Endothelial cell of umbilical vein (primary cell): ENCODE results near the gene UBAP2L. TPM values are rescaled to one million over a fixed set of nuclear protein-coding genes. Genes with fewer than 3 reads are reported as not detected.

ENCODE experiments used
- BruUV-seq: library from RNA; stranded (reverse); fragments of 400-500 nt; replicated peaks from 2 replicates; lab custom pipeline; 2021; lab: Mats Ljungman, UMichigan
- CTCF ChIA-PET: fragments of 300-600, 350-600 bp; sonication (Branson Sonifier 250); formaldehyde crosslinking; loops from one replicate; lab custom pipeline; 2021; ENCODE audit warnings: antibody characterized with exemption, inconsistent platforms; lab: Charles Lee
- POLR2A ChIA-PET: fragments of 300-600, 350-600 bp; sonication (Branson Sonifier 250); formaldehyde crosslinking; loops from one replicate; lab custom pipeline; 2021; ENCODE audit warnings: antibody characterized with exemption, inconsistent platforms; lab: Charles Lee
- DNase-seq: peaks from one replicate; pipeline ENCODE4 v3.0.0-alpha.2; 2011; ENCODE audit warnings: low read depth, low spot score
- FAIRE-seq: peaks from 2 replicates; lab custom pipeline; 2011; peaks lifted over from hg19 to GRCh38; lab: Jason Lieb, UNC
- H2AFZ ChIP-seq: 2 replicates; pipeline ENCODE4 v1.6.0; 2012; ENCODE audit warnings: low read depth, low read length, control low read depth, inconsistent platforms
- H3K27ac ChIP-seq: 2 replicates; pipeline ENCODE4 v1.5.1; 2011; ENCODE audit warnings: low read depth, mild to moderate bottlenecking, control low read depth, low read length, moderate library complexity; ENCODE audit not compliant: insufficient read depth
- H3K27me3 ChIP-seq, 2 experiments: 2 replicates each; pipeline versions ENCODE4 v1.6.0 to v1.6.1; 2011; ENCODE audit warnings: low read length in 2 of 2, mixed read lengths in 1 of 2; ENCODE audit not compliant: control insufficient read depth in 2 of 2, insufficient read depth in 2 of 2
- H3K36me3 ChIP-seq, 2 experiments: 2 replicates in 1 of 2; 3 replicates in 1 of 2; pipeline ENCODE4 v1.5.1; 2011; ENCODE audit warnings: low read length in 2 of 2, mild to moderate bottlenecking in 1 of 2, moderate library complexity in 1 of 2; ENCODE audit not compliant: control insufficient read depth in 2 of 2, insufficient read depth in 2 of 2; ENCODE audit errors: extremely low read depth in 1 of 2
- H3K4me1 ChIP-seq: 3 replicates; pipeline ENCODE4 v1.5.1; 2011; ENCODE audit warnings: mild to moderate bottlenecking, low read length; ENCODE audit not compliant: control insufficient read depth, insufficient read depth; ENCODE audit errors: extremely low read depth
- H3K4me2 ChIP-seq: 2 replicates; pipeline ENCODE4 v1.6.1; 2011; ENCODE audit warnings: low read length, control low read depth, mixed read lengths; ENCODE audit not compliant: insufficient read depth
- H3K4me3 ChIP-seq, 3 experiments: fragments of 200-600 bp in 1 of 3; sonication (generic), shearing (Covaris generic) in 1 of 3; replicated peaks in 1 of 3; 2 replicates each; pipeline ENCODE4 v1.5.1; 2011 to 2016; ENCODE audit warnings: control low read depth in 3 of 3, low read length in 3 of 3, mild to moderate bottlenecking in 2 of 3, inconsistent platforms in 1 of 3, low read depth in 1 of 3, moderate library complexity in 1 of 3; ENCODE audit not compliant: insufficient read depth in 1 of 3
- H3K79me2 ChIP-seq: 2 replicates; pipeline ENCODE4 v1.6.0; 2012; ENCODE audit warnings: low read length, inconsistent platforms; ENCODE audit not compliant: control insufficient read depth, insufficient read depth
- H3K9ac ChIP-seq: replicated peaks from 2 replicates; pipeline ENCODE3; 2011; ENCODE audit warnings: low read length, control low read depth; ENCODE audit not compliant: insufficient read depth; ENCODE audit errors: extremely low read depth
- H3K9me1 ChIP-seq: replicated peaks from 3 replicates; pipeline ENCODE4 v1.6.0; 2011; ENCODE audit warnings: mild to moderate bottlenecking, low read length; ENCODE audit not compliant: control insufficient read depth, insufficient read depth; ENCODE audit errors: extremely low read depth
- H3K9me3 ChIP-seq: replicated peaks from 2 replicates; pipeline ENCODE4 v1.5.1; 2012; ENCODE audit warnings: low read length, inconsistent platforms; ENCODE audit not compliant: control insufficient read depth, insufficient read depth
- H4K20me1 ChIP-seq: replicated peaks from 2 replicates; pipeline ENCODE3; 2011; ENCODE audit warnings: mild to moderate bottlenecking, low read length; ENCODE audit not compliant: control insufficient read depth, insufficient read depth; ENCODE audit errors: extremely low read depth
- CTCF ChIP-seq, 2 donors: IDR thresholded peaks; 1 replicate in 1 of 2; 2 replicates in 1 of 2; pipeline ENCODE4 v1.5.1; 2011; ENCODE audit warnings: low read length in 2 of 2, mild to moderate bottlenecking in 2 of 2, moderate library complexity in 2 of 2, control low read depth in 1 of 2, inconsistent platforms in 1 of 2, low read depth in 1 of 2; ENCODE audit not compliant: insufficient read depth in 1 of 2; ENCODE audit errors: extremely low read depth in 1 of 2
- EZH2 ChIP-seq: IDR thresholded peaks from 2 replicates; pipeline ENCODE4 v1.6.1; 2012; ENCODE audit warnings: borderline replicate concordance, low read depth, mild to moderate bottlenecking, moderate library complexity, low read length, inconsistent platforms; ENCODE audit not compliant: severe bottlenecking
- FOS ChIP-seq: IDR thresholded peaks from 2 replicates; pipeline ENCODE4 v1.6.1; 2011; ENCODE audit warnings: mild to moderate bottlenecking, low read length, moderate library complexity, borderline replicate concordance; ENCODE audit not compliant: insufficient read depth
- GATA2 ChIP-seq: IDR thresholded peaks from 2 replicates; pipeline ENCODE4 v1.7.0; 2011; ENCODE audit warnings: low read depth, mild to moderate bottlenecking, moderate library complexity, mixed read lengths, low read length; ENCODE audit not compliant: insufficient read length, insufficient read depth
- MAX ChIP-seq: IDR thresholded peaks from 2 replicates; pipeline ENCODE4 v1.6.1; 2011; ENCODE audit not compliant: insufficient read depth, insufficient read length
- MYC ChIP-seq: IDR thresholded peaks from one replicate; pipeline ENCODE4 v1.6.1; 2011; ENCODE audit warnings: mild to moderate bottlenecking, low read depth, low read length
- POLR2A ChIP-seq: IDR thresholded peaks from 2 replicates; pipeline ENCODE4 v1.6.1; 2012; ENCODE audit warnings: low read depth, mild to moderate bottlenecking, control low read depth, low read length
- POLR2AphosphoS5 ChIP-seq: IDR thresholded peaks from 2 replicates; pipeline ENCODE4 v1.6.1; 2012; ENCODE audit warnings: low read depth, mild to moderate bottlenecking, control low read depth, low read length, moderate library complexity; ENCODE audit not compliant: insufficient read depth
- dilution Hi-C: fragments of 300-500 bp; cut with MboI; formaldehyde crosslinking; loops from one replicate; pipeline ENCODE4 v1.15.0; 2019; ENCODE audit warnings: low sequenced_read_pairs; ENCODE audit not compliant: extremely low pct_ligation_motif_present
- intact Hi-C: fragments of 100-400 bp; cut with micrococcal nuclease; formaldehyde crosslinking; loops from one replicate; pipeline ENCODE4 v1.10.0; 2022
- polyA plus RNA-seq, 4 experiments: library from polyadenylated mRNA; depleted of rRNA in 3 of 4; stranded (reverse) in 3 of 4; unstranded in 1 of 4; fragments of >200 nt; gene quantifications; 2 replicates each; pipeline versions ENCODE4 v1.2.1 to v1.2.3, GENCODE V29; 2011 to 2012; ENCODE audit warnings: missing spikeins in 1 of 4
- total RNA-seq: library from RNA; stranded (reverse); gene quantifications from 2 replicates; pipeline ENCODE4 v1.2.3, GENCODE V29; 2021

The UBAP2L gene
- total and polyA plus RNA-seq, 2 donors (not counting 3 experiments of a cell fraction or from before 2014, with no cell fraction given): 229 to 280 TPM

GRCh38 chr1:154198756-154199562 lies 21.8 kb upstream of the UBAP2L start:
- Histone ChIP-seq H3K4me1 (no peaks in the 10 kb centered on the region), H3K9me3 (no peaks in the 10 kb centered on the region), H3K9me1 (no peaks in the 10 kb centered on the region), H2AFZ (peak overlapping the region; percentile 65), H3K36me3 (no peaks in the 10 kb centered on the region), H3K4me3 (no peak overlapping the region), H3K27me3 (peaks cover 3 to 4% of the 10 kb centered on the region in 2 experiments), H3K79me2 (no peaks in the 10 kb centered on the region), H4K20me1 (no peaks in the 10 kb centered on the region), H3K9ac (peak overlapping the region; percentile 6), H3K4me2 (peak overlapping the region; percentile 4), H3K27ac (no peak overlapping the region)
- BruUV-seq: no TSS peak
- intact Hi-C loops (loop anchor here (1.0 to 10.0 kb wide), 3 partner anchors 73 to 276 kb away; partner anchors contain the start of gene HAX1), dilution Hi-C loops (no loop called here)
- TF ChIP-seq FOS (no peak), MAX (no peak), POLR2AphosphoS5 (no peak), GATA2 (no peak), CTCF (IDR thresholded peaks at IDR 0.05; ENCODE audit: extremely low read depth in 1 of 2, insufficient read depth in 1 of 2, low read depth in 1 of 2, low read length in 2 of 2) (peak; percentile 31 to 56), POLR2A (no peak), MYC (no peak), EZH2 (no peak)
- FAIRE-seq (peak; percentile 85), DNase-seq (peak; percentile 78)
- CTCF ChIA-PET: interaction anchor here (0.7 to 3.1 kb wide), 29 partner anchors 9 to 286 kb away, joined by 3 to 49 read pairs (median 4); partner anchors contain the start of genes HAX1 and UBAP2L
- POLR2A ChIA-PET: interaction anchor here (0.5 to 1.2 kb wide), 3 partner anchors 9 to 73 kb away, joined by 3 to 10 read pairs (median 6); partner anchors contain the start of gene UBAP2L
